DND-41 (cell line): ENCODE measurements around the gene HECA.
A peak's percentile ranks its signal among the peaks of the same experiment; 100 is the strongest.

ENCODE experiments used
- ATAC-seq: fragments of 200-7000 bp; cut with Tn5 transposase; 3 replicates; pipeline ENCODE4 v1.9.1; 2021; ENCODE audit warnings: low read depth; ENCODE audit not compliant: insufficient read depth
- DNase-seq: peaks from one replicate; pipeline ENCODE4 v3.0.0-alpha.2; 2020
- H2AFZ ChIP-seq: 2 replicates; pipeline ENCODE4 v1.6.0; 2012; ENCODE audit warnings: low read depth, low read length
- H3K27ac ChIP-seq: 2 replicates; pipeline ENCODE4 v1.5.1; 2012; ENCODE audit warnings: low read length, inconsistent platforms
- H3K27me3 ChIP-seq: fragments of 200-600 bp; sonication (generic); 2 replicates; pipeline ENCODE4 v1.6.0; 2012; ENCODE audit warnings: low read length, mild to moderate bottlenecking, inconsistent platforms; ENCODE audit not compliant: insufficient read depth, poor library complexity
- H3K36me3 ChIP-seq: 2 replicates; pipeline ENCODE4 v1.5.1; 2012; ENCODE audit warnings: low read length, inconsistent platforms; ENCODE audit not compliant: insufficient read depth
- H3K4me1 ChIP-seq: 2 replicates; pipeline ENCODE4 v1.5.1; 2012; ENCODE audit warnings: mild to moderate bottlenecking, low read length; ENCODE audit not compliant: insufficient read depth
- H3K4me2 ChIP-seq: 2 replicates; pipeline ENCODE4 v1.6.0; 2012; ENCODE audit warnings: mild to moderate bottlenecking, moderate library complexity, low read length, inconsistent platforms; ENCODE audit not compliant: insufficient read depth
- H3K4me3 ChIP-seq, 2 experiments: fragments of 200-600 bp in 1 of 2; shearing (Covaris generic) in 1 of 2; 2 replicates each; pipeline ENCODE4 v1.5.1; 2012 to 2016; ENCODE audit warnings: inconsistent platforms in 2 of 2, low read length in 2 of 2, mild to moderate bottlenecking in 2 of 2, low read depth in 1 of 2, moderate library complexity in 1 of 2
- H3K79me2 ChIP-seq: 2 replicates; pipeline ENCODE4 v1.6.0; 2012; ENCODE audit warnings: low read length, inconsistent platforms; ENCODE audit not compliant: insufficient read depth
- H3K9ac ChIP-seq: 2 replicates; pipeline ENCODE4 v1.6.0; 2012; ENCODE audit warnings: low read depth, mild to moderate bottlenecking, inconsistent platforms, low read length, moderate library complexity
- H3K9me3 ChIP-seq: 2 replicates; pipeline ENCODE4 v1.5.1; 2012; ENCODE audit warnings: low read length, moderate library complexity, mild to moderate bottlenecking, inconsistent platforms; ENCODE audit not compliant: insufficient read depth, severe bottlenecking
- H4K20me1 ChIP-seq: 2 replicates; pipeline ENCODE4 v1.6.0; 2012; ENCODE audit warnings: low read length; ENCODE audit not compliant: insufficient read depth
- CTCF ChIP-seq: IDR thresholded peaks from 2 replicates; pipeline ENCODE4 v1.5.1; 2012; ENCODE audit warnings: borderline replicate concordance, low read length, moderate library complexity, mild to moderate bottlenecking; ENCODE audit not compliant: poor library complexity, severe bottlenecking; ENCODE audit errors: extremely low read depth
- EZH2 ChIP-seq: IDR thresholded peaks from 3 replicates; pipeline ENCODE4 v1.6.1; 2012; ENCODE audit warnings: borderline replicate concordance, low read depth, mild to moderate bottlenecking, moderate library complexity, low read length, inconsistent platforms; ENCODE audit not compliant: severe bottlenecking

HECA gene

GRCh38 chr6:139143111-139143510, 8.2 kb downstream of the HECA start:
- peaks cover 60% of the 10 kb centered on the region for H4K20me1 ChIP-seq
- ATAC-seq (no peak), DNase-seq (no peak)
- no peak overlapping the region for H3K4me3 ChIP-seq
- no peaks in the 10 kb centered on the region for H3K27me3 ChIP-seq
- H3K27ac ChIP-seq, result no peak overlapping the region
- no peak for TF ChIP-seq CTCF
- no peaks in the 10 kb centered on the region for H3K36me3 ChIP-seq
- H3K4me2 ChIP-seq, result no peak overlapping the region
- H3K9ac ChIP-seq, result no peak overlapping the region
- H3K79me2 ChIP-seq, result peaks cover 90% of the 10 kb centered on the region
- no peaks in the 10 kb centered on the region for H3K9me3 ChIP-seq
- no peak overlapping the region for H2AFZ ChIP-seq
- H3K4me1 ChIP-seq, result peaks cover 20% of the 10 kb centered on the region

GRCh38 chr6:139144490-139145085, 9.7 kb downstream of the HECA start:
- no peak for TF ChIP-seq CTCF
- no peak for TF ChIP-seq EZH2
- Histone ChIP-seq H3K27me3 (no peaks in the 10 kb centered on the region), H3K79me2 (peaks cover 91% of the 10 kb centered on the region), H3K4me1 (peaks cover 7% of the 10 kb centered on the region), H4K20me1 (peaks cover 61% of the 10 kb centered on the region), H3K4me2 (no peak overlapping the region), H3K9me3 (no peaks in the 10 kb centered on the region), H3K9ac (no peak overlapping the region), H2AFZ (no peak overlapping the region), H3K27ac (no peak overlapping the region), H3K4me3 (no peak overlapping the region), H3K36me3 (no peaks in the 10 kb centered on the region)
- DNase-seq (no peak), ATAC-seq (peak; percentile 65)

GRCh38 chr6:139145661-139146060, 10.8 kb downstream of the HECA start:
- H4K20me1 ChIP-seq, result peaks cover 62% of the 10 kb centered on the region
- no peak overlapping the region for H3K27ac ChIP-seq
- no peak overlapping the region for H3K4me3 ChIP-seq
- peaks cover 89% of the 10 kb centered on the region for H3K79me2 ChIP-seq
- TF ChIP-seq EZH2, result no peak
- no peak for TF ChIP-seq CTCF
- no peak for ATAC-seq
- no peak overlapping the region for H3K4me2 ChIP-seq
- peaks cover 6% of the 10 kb centered on the region; the same call in 1 of the 2 replicates for H3K4me1 ChIP-seq
- H3K9me3 ChIP-seq, result no peaks in the 10 kb centered on the region
- no peak for DNase-seq
- no peak overlapping the region for H3K9ac ChIP-seq
- no peaks in the 10 kb centered on the region for H3K27me3 ChIP-seq
- no peaks in the 10 kb centered on the region for H3K36me3 ChIP-seq
- H2AFZ ChIP-seq, result no peak overlapping the region
